Embryonic facial prominence (tissue), 1 donor: Measurements from ENCODE around the gene PPP1R2.
"Not testable (repeated sequence)": the region's sequence is repeated elsewhere in the genome, so short reads cannot be mapped to it uniquely, and the experiment has no call there.

Source experiments
- DNase-seq: peaks from one replicate; pipeline ENCODE4 v3.0.0-alpha.2; 2016; ENCODE audit errors: extremely low spot score

The PPP1R2 gene

DNA sequence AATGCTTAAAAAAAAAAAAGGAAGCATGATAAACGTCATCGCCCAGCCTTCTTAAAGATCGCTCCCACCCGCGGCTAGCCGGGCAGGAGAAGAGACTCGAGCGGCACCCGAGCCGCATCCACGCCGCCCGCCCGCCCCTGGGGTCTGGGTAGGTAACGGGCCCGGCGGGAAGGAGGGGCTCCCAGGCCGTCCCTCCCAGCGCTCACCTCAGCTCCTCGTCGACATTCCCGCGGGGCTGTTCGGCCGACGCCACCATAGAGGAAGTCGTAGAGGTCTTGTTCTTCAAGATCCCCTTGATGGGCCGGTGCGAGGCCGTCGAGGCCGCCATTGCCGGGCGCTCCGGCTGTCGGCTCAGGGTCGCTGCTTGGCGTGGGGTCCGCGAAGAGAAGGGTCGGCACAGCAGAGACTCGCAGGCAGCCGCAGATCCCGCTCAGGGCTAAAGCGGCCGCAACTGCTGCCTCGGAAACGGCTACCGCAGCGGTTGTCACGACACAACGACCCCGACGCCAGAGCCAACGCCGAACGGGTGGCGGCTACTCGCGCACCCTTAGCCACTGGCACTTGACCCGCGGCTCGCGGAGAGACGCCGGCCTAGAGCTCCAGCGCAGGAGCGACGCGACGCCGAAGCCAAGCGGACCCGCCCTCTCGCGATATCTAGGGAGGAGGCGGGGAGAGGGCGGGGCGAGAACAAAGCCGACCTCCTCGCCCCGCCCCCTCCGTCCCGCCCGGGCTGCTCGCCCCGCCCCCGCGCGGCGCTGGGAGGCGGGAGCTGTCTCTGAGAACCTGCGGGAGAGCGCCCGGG is at the start of gene PPP1R2:
PPP1R2 (minus strand) TSS at position 628 of the 802 bp plus-strand sequence; CDS start at position 328, 300 bp downstream.
- DNase-seq = peak; percentile 89

DNA sequence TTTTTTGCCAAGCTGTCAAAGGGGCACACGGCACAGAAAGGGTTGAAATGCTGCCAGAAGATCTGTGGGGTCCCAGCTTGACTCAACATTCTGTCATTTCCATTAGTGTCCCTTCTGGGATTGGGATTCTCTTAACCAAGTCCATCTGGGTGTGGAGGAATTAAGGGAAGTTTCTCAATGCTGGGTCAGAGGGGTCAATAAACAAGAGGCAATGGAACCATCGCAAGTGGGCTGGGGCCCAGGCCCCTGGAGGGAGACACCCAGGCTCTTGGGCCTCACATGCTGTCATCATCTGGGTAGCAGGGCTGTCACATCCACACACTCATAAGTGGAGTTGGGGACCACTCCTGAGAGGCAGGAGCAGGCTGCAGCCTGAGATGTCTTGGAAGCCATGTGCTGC is 48.7 kb upstream of the PPP1R2 start:
- DNase-seq = no peak

DNA sequence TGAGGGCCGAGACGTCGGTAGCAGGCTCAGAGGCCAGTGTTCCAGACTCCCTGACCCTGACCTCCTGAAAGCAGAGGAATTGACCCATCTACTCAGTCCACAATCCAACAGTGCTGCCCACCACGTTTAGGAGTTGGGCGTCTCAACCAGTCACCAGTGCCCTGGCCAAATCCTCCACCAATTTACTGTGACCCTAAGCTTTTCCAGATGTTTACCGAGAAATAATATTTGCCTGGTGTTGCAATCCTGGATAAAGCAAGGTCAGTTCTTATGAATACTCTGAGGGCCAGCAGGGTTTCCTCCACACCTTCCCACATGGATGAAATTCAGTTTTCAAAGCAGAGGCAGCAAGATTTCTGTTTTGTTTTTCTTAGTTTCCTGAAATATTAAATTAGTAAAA is 48.1 kb upstream of the PPP1R2 start:
- DNase-seq = no peak

DNA sequence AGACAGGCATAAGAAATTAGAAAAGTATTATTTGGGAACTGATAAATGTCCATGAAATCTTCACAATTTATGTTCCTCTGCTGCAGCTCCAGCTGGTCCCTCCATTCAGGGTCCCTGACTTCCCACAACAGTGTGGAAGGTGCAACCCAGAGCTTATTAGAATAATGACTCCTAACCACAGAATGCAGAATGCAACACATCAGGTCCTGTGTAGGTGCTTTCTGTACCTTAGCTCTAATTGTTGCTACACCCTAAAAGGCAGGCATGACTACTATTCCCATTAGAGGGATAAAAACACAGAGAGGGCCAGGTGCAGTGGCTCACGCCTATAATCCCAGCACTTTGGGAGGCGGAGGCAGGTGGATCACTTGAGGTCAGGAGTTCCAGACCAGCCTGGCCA is 47.3 kb upstream of the PPP1R2 start:
- DNase-seq = not testable (repeated sequence)

DNA sequence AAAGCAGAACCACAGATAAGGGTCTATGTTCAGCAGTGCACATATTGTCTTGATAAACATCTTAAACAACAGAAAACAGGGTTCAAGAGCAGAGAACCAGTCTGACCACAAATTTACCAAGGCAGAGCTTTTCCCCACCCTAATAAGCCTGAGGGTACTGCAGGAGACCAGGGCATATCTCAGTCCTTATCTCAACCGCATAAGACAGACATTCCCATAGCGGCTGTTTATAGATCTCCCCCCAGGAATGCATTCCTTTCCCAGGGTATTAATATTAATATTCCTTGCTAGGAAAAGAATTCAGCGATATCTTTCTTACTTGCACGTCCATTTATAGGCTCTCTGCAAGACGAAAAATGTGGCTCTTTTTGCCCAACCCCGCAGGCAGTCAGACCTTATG is 46.7 kb upstream of the PPP1R2 start:
- not testable (repeated sequence) for DNase-seq

DNA sequence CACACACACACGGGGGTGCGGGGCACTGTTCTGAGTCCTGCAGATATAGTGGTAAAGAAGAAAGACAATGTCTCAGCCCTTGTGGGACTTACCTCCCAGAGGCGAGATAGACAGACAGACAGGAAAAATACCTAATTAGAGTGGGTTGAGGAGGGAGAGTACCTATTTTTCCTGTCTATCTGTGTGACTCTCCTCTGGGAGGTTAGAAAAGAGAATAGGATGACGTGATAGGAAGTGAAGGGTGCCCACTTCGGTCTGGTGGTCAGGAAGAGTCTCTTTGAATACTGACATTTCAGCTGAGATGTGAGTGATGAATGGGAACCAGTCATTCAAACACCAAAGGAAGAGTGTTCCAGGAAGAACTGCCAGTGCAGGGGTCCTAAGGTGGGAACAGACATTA is 44.7 kb upstream of the PPP1R2 start:
- DNase-seq = no peak

DNA sequence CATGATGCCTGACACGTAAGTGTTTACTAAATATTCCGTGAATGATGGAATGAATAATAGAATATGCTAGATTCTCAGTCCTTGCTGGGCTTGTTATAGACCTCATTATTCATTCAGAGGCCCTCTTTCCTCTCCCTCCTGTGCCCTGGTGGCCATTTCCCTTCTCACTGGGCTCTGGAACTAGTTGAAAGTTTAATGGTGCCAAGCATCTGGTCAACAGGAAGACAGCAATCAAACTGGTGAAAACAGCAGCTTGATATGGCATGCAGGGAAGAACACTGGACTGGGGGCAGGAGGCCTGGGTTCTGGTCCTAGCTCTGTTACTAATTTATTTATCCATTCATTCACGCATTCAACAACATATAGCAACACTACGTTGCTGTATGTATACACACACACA is 44.3 kb upstream of the PPP1R2 start:
- no peak for DNase-seq

DNA sequence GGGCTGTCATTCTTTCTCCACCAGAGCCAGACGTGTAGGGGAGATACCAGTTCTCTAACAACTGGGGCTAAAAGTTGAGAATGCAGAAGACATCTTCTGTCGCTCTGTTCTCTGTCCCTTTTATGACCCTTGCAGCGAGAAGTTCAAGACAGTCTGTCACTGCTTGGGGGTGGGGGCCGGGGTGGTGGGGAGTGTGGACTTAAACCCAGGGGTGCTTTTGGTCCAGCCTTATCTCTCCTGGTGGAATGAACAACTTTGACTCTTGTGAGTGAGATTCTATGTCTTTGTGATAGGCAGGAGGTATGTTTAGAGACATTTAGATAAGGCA is 41.4 kb upstream of the PPP1R2 start:
- no peak for DNase-seq

DNA sequence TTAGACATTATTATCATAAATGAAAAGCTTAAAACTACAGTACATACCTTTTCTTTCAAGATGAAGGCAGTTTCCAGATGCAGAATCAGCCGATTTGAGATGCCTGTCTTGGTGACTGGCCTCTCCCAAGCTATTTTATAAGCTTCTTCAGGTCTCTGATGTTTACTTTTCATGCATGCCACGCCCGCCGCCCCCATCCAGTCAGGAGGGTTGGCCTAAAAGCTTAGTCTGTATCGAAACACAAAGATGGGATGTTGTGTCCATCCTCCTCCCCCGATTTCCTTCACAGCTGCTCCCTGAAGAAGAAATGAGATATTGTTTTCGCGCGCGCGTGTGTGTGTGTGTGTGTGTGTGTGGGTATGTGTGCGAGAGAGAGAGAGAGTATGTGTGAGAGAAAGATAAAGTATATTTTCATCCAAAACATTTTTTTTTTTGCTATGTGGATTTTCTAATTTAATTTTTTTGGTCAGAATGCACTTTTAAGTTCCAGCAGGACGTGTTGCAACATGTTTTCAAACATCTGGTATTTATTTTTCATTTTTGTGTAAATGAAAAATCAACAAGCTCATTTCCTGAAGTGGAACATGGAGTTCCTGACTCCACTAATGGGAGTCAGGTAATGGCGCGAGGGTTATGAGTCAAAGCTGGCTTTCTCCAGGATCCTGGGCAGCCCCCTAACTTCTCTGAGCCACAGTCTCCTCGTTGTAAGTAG is 40.9 kb upstream of the PPP1R2 start, which contains the start of gene APOD:
APOD (minus strand) TSS at position 110 of the 712 bp plus-strand sequence. CDS start 4,479 bp downstream, outside the sequence.
- DNase-seq = no peak

DNA sequence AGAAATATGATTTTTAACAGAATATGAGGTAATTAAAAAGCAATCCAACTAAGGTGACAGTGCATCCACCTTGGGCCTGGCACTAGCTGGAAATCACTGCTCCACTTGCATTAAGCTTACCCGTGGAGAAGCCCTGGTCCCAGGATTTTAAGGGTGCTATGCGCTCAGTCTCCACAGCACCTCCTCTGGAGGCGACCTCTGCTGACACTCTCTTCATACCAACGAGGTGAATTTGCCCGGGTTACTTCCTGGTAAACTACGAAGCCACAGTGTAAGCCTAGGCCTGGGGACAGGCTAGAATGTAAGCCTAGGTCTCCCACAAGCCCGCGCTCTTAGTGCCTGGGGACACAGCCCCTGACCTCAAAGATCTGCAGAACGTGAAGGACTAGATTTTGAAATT is 39.8 kb upstream of the PPP1R2 start:
- no peak for DNase-seq

DNA sequence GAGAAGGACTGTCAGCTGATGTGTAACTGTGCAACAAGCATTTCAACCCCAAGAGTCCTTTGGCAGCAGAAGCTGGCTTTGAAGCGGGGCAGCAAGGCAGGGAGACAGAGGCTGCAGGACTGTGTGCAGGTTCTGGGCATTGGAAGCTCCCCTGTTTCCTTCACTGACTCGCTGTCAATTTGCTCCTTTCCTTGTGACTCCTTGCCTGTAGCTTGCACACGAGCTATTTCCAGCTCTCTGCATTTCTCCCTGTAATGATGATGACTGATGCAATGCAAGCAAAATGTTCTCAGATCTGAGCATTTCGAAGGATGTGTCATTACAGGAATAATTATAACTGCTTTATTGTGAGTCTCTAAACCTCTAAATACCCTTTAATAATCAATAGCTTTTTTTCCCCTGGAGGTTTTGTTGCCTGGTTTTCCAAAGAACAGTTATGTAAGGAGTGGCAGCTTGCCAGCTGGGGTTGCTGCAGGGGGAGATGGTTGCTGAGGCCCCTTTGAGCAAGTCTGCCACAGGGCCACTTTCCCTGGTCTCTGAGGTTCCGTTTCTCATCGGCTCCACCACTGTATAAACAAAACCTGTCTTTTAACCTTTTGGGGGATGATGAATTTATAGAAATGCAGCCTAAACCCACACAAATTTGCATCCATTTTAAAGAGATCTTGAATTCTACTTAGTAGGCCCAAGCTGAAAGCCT is 37.8 kb upstream of the PPP1R2 start:
- DNase-seq = no peak

DNA sequence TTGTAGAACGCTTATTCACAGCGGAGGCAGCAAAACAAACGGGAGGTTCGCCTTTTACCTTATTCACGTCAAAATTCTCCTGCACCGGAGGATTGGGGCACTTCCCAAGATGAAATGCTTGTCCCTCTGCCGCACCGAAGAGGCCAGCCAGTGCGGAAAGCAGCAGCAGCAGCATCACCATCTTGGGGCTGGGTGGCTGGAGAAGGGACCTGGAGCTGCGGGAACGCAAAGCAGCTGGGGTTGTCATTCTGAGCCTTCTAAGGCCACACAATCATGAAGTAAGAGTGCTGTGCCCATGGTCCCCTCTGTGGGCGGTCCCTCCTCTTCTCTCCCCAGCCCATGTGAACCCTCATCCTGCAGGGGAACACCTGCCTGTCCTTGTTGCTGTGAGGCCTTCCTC is 36.2 kb upstream of the PPP1R2 start:
- DNase-seq = no peak

DNA sequence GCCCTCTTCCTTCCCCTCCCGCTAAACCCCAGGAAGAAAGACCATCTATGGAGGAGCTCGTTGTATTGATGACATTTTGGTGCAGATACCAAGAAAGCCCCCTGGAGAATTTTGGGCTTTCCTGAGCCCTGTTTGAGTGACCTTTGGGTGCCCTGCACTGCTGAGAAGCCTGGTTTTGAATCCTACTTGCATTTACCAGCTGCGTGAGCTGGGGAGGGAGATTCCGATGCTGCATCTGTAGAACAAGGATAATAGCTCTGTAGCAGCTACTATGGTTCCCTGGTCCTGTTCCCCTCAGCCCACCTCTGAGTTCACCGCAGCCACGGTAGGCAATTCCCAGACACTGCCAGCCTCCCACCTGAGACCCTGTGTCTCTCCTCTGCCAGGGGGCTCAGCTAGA is 35.4 kb upstream of the PPP1R2 start:
- no peak for DNase-seq

DNA sequence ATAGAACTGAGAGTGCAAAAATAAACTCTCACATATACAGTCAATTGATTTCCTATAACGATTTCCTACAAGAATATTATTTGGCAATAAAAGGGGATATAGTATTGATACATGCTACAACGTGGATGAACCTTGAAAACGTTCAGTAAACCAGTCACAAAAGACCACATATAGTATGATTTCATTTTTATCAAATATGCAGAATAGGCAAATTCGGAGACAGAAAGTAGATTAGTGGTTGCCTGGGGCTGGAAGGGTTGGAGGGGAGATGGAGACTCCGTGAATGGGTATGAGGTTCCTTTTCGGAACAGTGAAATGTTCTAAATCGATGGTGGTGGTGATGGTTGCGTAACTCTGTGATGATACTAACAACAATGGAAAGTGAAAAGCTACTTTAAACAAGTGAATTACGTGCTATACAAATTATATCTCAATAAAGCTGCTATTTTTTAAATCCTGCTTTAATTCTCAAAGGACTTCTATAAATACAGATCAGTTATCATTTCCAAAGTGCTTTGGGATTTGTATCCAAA is 34.6 kb upstream of the PPP1R2 start:
- DNase-seq = no peak

DNA sequence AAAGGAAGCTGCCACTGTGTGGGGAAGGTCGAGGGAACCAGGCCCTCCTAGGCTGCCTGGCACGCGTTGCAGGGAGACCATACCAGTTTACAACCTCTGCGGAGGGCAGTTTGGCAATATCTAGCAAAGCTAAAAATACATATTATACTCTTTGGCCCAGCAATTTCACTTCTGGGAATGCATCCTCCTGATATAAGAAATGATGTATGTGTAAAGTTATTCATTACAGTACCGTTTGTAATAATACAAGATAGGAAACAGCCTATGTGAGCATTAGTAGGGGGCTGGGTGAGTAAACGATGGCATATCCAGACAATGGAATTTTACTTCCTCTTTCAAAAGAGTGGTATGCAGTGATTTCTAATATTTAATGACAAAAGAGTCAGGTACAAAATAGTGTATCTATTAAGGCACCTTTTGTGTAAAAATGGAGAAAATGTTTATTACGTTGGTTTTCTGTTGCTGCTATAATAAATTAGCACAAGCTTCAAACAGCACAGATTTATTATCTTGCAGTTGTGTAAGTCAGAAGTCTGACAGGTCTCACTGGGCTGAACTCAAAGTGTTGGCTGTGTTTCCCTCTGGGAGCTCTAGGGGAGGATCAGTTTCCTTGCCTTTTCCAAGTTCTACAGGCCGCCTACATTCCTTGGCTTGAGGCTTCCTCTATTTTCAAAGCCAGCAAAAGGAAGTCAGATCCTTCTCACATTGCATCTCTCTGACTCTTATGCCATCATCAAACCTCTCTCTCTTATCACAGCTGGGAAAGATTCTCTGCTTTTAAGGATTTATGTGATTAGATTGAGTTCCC is 31.6 kb upstream of the PPP1R2 start:
- DNase-seq = no peak

DNA sequence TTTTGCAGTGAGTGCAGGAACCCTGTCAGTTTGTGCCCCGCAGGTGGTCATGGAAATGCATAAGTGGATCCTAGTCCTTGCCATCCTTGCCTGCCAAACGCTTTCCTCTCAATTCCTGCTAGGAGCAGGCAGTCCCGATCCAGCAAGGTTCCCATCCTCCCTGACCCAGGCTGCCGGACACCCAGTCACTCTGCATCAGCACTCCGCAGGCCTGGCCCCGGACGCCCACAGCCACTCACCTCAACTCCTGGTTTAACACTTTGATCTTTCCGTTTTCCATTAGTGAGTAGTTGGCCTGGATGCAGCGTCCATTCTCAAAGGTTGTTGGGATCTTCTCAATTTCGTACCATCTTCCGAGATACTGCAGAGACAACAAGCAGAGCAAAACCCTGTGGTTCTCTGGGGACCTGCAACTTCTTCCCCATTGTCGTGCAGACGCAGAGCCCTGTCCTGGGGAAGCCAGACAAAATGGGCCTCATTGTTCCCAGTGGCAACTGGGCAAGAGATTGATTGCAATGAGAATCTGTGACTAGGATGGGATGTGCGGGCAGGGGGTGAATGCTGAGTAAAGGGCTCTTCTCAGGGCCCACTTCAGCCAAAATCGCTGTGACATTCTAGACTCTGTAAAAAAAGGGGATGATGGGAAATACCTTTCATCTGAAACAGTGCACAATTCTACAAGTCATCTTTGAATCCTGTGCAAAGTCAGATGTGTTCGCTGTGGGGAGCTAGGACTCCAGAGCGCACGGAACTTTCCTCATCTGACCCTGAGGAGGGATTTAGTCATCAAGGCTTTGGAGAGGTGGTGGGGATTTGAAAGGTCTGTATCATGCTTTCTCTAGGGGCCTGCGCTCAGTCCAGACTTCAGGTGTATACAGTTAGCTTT is 30.7 kb upstream of the PPP1R2 start:
- no peak for DNase-seq

DNA sequence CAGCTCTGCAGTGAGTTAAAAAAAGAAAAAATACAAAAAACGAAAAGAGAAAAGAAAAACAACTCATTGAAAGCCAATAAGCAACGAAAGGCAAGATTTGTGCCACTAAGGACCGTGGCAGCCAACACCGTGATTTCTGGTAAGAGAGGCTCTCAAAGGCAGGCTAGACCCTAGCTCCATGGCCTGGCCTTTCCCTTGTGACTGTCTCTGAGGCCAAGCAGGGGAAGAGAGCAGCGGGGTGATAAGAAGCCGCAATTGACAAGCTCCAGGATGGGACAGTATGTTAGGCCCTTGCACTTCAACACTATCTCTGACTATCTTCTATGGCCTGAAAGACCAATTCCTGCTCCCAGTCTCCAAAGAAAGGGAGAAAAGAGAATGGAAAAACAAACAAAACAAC is 28.2 kb upstream of the PPP1R2 start:
- DNase-seq = no peak

DNA sequence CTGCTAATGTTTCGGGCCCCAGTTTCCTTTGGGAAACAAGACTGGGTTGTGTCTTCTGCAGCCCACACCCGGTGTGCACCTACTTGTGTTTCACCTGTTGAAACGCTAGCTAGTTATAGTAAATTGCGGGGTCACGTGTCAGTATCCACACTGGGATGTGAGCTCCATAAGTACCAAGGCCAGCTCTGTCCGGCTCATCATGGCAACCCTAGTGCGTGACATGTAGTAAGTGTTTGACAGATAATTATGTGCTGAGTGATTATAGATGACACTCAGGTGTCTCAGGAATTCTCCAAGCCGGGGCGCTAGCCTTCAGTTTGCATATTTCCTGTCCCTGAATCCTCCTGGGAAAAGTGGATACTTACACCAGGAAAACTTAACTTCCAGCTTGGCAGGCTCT is 27.8 kb upstream of the PPP1R2 start:
- DNase-seq = no peak

DNA sequence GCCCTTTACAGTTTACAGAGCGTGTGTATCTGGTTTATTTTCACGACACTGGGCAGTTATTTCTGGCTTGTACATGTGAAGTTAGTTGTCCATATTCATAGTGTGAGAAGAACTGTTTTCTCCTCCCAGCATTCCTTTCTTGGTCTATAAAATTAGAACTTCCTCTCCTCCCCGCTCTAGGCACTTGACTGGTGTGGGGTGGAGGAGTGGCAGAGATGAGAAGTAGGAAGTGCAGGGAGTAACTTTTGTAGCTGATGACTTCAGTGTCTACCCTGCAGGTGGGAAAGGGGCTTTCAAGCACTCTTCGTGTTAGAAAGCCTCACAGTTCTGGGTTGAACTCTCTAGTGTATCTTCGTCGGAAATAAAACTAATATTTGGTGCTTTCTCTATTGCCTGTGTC is 27.2 kb upstream of the PPP1R2 start:
- DNase-seq = no peak

DNA sequence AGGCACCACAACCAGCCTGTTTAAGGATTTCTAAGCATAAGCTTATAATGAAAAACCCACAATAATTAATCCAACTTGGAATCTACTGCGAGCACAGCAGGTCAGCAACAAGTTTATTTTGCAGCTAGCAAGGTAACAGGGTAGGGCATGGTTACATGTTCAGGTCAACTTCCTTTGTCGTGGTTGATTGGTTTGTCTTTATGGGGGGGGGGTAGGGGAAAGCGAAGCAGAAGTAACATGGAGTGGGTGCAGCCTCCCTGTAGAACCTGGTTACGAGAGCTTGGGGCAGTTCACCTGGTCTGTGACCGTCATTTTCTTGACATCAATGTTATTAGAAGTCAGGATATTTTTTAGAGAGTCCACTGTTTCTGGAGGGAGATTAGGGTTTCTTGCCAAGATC is 25.5 kb upstream of the PPP1R2 start:
- DNase-seq = no peak

DNA sequence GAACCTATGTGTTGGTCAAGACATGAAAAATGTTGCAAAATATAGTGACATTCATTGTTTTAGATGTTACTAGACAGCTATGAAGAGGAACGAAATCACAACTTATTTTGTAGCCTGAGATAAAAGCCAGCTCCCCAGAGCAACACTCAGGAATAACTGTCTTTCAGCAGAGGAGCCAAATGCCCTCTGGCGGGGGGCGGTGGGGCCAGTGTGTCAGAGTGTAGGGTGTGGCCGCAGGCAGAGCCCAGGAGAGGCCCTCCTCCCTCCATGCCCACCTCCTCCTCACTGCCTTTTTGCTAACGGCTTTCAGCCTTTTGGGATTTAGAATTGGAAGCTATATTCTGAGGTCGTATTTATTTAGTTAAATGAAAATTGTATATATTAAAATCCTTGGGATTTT is 23.7 kb upstream of the PPP1R2 start:
- no peak for DNase-seq
